Measurements from ENCODE around the gene FKBP2.
A peak's percentile ranks its signal among the peaks of the same experiment; 100 is the strongest.

The FKBP2 gene

DNA sequence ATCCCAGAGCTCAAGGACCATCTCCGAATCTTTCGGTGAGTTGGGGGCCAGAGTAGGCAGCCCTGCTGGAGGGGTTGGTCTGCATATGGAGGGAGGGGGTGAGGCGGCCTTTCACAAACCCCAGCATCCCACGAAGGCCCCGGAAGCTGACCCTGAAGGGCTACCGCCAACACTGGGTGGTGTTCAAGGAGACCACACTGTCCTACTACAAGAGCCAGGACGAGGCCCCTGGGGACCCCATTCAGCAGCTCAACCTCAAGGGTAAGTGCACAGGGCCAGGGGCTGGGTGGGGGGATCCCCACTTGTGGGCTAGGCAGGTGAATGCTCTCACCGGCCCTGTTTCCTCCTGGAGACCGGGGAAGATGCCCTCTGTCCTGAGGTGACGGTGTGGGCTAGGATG, 21.1 kb upstream of the FKBP2 start:
- no peak for DNase-seq

DNA sequence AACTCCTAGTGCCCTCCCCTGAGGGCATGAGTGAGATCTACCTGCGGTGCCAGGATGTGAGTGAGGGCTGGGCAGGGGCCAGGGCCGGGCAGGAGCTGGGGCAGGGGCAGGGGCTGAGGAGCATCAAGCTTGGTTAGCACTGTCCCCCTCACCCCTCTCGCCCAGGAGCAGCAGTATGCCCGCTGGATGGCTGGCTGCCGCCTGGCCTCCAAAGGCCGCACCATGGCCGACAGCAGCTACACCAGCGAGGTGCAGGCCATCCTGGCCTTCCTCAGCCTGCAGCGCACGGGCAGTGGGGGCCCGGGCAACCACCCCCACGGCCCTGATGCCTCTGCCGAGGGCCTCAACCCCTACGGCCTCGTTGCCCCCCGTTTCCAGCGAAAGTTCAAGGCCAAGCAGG, 20.6 kb upstream of the FKBP2 start:
- DNase-seq = no peak

DNA sequence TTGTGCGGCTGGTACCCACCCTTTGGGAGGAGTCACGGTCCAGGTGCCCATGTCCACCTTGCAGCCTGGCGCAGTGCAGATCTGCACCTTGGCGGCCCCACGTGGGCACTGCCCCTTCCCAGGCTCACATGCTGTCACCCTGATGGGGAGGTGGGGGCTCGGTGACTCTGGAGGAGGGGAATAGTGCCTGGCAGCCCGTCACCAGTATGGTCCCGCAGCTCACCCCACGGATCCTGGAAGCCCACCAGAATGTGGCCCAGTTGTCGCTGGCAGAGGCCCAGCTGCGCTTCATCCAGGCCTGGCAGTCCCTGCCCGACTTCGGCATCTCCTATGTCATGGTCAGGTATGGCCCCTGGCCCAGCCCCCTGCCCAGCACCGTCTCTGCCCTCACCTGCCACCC, 20.1 kb upstream of the FKBP2 start:
- no peak for DNase-seq

DNA sequence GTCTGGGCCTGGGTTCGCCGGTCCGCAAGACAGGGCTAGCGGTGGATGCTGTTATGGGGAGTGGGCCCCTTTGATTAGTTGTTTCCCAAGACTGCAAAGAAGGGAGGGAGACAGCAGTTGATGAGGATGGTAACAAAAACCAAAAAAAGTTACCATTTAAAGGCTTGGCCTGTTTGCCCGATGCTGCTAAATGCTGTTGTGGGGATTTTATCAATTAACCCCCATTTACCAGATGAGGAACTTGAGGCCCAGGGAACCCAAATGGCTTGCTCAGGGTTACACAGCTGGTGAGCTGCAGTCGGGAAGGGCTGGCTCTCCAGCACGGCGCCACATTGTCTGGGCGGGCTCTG, 18.3 kb upstream of the FKBP2 start:
- DNase-seq = no peak

DNA sequence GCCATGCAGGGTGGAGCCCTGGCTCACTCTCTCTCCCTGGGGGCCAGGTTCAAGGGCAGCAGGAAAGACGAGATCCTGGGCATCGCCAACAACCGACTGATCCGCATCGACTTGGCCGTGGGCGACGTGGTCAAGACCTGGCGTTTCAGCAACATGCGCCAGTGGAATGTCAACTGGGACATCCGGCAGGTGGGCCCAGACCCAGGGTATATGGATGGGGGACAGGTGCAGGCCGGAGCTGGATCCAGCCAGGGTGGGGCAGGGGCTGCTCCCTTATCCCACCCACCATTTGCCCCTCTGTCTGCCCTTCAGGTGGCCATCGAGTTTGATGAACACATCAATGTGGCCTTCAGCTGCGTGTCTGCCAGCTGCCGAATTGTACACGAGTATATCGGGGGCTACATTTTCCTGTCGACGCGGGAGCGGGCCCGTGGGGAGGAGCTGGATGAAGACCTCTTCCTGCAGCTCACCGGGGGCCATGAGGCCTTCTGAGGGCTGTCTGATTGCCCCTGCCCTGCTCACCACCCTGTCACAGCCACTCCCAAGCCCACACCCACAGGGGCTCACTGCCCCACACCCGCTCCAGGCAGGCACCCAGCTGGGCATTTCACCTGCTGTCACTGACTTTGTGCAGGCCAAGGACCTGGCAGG, 17.8 kb upstream of the FKBP2 start:
- DNase-seq = no peak

DNA sequence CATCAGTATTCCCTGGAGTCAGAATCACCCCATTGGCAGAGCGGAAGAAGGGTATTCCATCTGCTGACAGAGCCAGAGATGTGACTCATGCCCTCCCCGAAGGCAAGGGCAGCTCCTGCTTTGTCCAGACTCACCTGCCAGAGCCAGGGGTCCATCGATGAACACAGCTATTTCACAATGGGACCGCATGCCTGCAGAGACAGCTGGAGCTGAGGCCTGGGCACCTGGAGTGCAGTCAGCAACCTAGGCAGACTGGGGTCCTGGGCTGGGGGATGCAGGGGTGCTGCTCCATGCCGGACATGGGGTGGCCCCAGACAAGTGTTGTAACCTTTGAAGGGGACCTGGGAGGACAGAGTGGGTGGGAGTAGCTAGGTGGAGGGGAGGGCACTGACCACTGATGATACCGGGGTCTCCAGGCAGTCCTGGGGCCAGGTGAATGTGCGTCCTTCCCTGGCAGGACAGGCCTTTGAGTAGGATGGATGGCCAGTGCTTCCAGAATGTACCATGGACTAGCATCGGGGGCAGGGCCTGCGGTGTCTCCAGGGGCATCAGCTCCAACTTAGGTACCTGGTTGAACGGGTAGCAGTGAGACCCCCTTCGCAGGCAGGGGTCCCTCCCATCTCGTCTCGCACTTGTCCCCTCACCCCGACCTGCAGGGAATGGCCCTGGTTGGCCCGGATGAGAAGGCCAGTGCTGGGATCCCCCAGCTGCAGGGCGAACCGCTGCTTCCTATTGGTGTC, 16.6 kb upstream of the FKBP2 start:
- no peak for DNase-seq

DNA sequence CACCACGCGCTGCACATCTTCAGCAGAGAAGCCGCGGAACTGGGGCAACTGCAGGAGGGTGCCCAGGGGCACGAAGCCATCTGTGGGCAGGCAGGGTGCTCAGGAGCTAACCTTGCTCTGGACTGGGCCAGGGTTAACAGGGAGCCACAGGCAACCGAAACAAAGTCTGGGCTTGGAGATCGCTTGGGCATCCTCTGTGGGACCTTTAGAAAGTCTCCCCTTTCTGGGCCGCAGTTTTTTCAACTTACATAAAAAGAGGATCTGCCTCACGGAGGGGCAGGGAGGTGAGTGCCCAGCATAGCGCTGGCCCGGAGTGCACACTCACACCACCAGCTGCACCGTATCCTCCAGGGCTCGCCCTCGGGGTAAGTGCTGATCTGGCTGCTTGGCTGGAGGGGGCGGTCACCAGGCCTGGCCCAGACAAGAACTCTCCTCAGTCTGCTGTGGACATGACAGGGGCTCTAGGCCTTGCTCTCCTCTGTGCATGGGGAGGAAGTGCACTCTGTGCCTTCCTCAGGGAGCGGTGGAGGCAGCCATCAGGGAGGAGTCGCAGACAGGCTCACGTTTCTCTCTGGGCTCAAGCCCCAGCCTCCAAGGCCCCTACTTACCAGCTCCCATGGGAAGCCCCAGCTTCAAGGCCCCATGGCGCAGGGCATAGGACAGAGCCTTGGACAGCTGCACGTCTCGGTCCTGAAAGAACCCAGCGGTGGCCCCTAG, 15.8 kb upstream of the FKBP2 start:
- DNase-seq = no peak

DNA sequence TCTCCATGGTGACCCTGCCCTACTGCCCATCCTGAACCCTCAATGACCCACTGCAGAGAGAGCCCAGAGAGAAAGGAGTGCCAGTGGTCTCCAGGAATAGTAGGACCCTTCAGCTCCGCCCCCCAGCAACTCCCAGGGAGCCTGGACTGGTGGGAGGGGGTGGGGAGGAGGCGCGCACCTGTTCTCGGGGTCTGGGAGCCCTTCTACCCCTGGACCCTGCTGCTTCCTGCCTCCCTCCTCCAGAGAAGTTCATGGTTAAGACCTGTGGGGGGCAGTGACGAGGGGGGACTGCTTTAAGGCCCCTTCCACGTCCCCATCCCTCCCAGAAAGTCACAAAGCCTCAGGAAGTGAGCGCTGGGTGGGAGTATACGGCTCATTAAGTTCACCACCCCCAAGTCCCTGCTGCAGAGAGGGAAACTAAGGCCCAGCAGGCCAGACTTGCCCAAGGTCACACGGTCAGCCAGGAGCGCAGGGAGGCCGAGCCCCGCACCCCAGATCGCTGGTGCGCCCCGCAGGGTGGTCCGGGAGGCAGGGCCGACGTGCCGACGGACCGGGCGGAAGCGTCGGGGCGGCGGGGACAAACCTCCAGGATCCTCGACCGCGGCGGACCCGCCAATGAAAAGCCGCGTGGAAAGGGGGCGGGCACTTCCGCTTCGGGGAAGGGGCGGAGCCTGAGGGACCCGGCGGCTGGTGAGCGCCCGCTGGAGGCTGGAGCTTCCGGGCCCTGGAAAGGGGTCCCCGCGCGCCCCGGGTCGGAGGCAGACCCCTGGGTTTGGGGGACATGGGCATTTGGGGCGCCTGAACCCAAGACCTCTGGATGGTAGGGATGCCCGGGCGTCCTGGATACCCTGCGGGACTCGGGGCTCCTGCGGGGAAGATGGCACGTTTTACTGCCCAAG, 15.0 kb upstream of the FKBP2 start, which contains the start of the genes NUDT22 and TRPT1:
Gene NUDT22, plus strand, starts transcription at position 667 of the 899 bp plus-strand sequence. CDS start 379 bp downstream, outside the sequence.
Gene TRPT1, minus strand, starts transcription at position 579 of the 899 bp plus-strand sequence. Its CDS starts 326 bp downstream, at position 253.
- peak; percentile 23 for DNase-seq

DNA sequence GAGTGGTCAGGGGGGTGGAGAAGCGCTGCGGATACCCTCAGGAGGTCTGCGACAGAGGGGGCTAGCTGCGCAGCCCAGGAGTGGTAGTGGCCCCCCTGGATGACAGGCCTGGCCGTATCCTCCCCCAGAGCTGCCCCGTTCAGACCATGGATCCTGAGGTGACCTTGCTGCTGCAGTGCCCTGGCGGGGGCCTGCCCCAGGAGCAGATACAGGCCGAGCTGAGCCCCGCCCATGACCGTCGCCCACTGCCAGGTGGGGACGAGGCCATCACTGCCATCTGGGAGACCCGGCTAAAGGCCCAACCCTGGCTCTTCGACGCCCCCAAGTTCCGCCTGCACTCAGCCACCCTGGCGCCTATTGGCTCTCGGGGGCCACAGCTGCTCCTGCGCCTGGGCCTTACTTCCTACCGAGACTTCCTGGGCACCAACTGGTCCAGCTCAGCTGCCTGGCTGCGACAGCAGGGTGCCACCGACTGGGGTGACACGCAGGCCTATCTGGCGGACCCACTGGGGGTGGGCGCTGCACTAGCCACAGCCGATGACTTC, 14.3 kb upstream of the FKBP2 start:
- peak; percentile 38 for DNase-seq

DNA sequence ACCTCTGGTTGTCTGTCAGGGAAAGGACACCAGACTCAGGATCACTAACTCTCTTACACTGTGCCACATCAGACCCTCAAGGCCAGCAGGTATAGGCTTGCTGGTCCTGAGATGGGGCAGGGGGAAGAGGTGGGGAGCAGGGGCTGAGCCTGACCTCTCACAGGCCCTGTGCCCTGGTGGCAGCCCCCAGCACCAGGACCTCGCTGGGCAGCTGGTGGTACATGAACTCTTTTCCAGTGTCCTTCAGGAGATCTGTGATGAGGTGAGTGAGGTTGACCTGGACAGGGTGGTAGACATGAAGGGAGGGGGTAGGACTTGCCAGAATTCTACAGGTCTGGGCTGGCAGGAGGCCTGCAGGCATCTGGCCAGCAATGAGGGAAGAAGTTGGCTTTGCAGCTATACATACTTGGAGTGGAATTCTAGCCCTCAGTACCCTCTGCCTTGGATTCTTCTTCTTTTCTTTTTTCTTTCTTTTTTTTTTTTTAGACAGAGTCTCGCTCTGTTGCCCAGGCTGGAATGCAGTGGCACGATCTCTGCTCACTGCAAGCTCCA, 13.4 kb upstream of the FKBP2 start:
- DNase-seq = no peak

DNA sequence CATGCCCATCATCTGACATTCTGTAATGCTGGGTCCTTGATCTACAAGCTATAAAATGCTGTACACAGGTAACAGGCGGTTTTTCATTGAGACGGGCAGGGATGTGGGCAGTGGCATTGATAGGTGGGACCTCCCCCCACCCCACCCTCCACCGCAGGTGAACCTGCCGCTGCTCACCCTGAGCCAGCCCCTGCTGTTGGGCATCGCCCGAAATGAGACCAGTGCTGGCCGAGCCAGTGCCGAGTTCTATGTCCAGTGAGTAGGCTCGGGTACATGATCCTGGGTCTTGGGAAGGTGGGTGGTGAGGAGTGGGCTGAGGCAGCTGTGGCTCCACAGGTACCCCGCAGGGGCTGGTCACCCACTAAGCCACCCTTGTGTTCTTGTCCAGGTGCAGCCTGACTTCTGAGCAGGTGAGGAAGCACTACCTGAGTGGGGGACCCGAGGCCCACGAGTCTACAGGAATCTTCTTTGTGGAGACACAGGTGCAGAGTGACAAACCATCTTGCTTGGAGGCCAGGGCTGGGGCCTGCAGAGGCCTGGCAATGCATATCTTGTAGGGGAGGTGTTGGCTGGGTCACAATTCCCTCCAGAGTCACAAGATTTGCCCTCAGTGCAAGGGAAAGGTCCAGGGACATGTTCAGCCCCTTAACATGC, 11.7 kb upstream of the FKBP2 start:
- no peak for DNase-seq

DNA sequence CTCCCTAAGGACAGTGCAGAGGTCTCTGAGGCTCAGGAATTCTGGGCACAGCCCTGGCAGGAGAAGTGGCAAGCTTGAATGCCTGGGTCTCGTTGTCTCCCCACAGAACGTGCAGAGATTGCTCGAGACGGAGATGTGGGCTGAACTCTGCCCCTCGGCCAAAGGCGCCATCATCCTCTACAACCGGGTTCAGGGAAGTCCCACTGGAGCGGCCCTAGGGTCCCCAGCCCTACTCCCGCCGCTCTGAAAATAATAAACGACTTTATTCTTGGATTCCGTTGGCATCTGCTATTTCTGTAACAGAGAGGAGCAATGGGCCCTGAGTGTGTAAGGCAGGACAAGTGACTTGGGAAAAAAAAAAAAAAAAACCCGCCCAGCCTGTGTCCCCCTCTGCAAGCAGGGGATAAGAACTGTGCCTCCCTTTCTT, 11.1 kb upstream of the FKBP2 start:
- no peak for DNase-seq

DNA sequence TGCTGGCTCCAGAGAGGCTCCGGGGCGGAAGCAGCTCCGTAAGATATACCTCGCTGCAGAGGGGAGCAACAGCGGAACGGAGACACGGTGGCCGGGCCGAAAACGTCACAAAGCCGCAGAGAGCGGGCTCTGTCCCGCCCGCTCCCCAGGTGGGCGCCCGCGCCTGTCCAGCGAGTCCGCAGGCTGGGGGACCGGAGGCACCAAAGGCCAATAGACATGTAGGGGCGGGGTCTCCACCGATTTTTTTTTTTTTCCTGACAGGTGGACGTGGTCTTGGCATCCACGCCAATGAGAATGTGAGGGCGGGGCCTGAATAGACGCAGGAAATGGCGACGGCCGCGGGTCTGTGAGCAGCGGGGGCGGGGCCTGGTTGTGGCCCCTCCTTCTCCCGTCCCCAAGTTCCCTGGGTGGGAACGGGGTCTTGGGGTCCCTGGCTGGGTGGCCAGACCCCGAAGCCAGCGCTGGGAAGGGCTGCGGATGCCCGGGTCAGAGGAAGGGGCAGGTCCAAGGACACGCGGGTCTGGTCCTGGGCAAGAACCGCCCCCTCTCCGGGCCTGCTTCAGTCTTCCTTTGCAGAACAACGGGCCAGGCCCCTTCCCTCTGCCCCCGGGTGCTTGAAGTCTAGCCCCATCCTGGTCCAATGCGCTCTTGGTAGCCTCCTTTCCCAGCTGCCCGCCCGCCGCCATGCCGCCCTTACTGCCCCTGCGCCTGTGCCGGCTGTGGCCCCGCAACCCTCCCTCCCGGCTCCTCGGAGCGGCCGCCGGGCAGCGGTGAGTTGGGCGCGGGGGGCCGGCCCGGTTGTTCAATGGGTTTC, 10.5 kb upstream of the FKBP2 start, which contains the start of gene DNAJC4:
Gene DNAJC4, plus strand, starts transcription at position 378 of the 814 bp plus-strand sequence. Its CDS starts 307 bp downstream, at position 685.
- peak; percentile 86 for DNase-seq

DNA sequence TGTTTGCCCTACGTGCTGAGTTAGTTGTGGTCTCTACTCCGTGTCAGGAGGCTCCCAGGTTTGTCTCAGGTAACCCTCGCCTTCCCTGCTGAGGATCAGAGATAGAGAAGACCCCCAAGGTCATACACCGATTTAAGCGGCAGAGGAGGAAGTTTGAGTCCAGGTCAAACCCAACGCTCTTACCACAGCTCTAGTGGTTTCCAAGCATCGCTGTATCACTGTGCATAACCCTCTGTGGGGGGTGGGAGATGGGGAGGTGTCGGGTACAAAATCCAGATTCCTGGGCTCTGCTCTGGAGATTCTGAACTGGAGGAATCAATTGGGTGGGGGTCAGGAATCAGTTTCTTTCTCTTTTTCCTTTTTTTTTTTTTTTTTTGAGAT, 9.9 kb upstream of the FKBP2 start:
- no peak for DNase-seq

DNA sequence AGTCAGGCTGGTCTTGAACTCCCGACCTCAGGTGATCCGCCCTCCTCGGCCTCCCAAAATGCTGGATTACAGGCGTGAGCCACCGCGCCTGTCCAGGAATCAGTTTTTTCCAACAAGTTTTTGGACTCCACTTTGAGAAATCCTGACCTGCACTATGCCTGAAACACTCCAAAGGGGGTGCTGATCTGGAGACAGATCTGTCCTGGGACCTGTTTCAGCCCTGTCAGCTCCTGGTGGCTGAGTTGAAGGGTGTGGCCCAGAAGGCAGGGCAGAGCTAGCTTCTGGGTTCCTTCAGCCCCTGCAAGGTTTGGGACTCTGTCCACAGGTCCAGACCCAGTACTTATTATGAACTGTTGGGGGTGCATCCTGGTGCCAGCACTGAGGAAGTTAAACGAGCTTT, 9.3 kb upstream of the FKBP2 start:
- DNase-seq = no peak

DNA sequence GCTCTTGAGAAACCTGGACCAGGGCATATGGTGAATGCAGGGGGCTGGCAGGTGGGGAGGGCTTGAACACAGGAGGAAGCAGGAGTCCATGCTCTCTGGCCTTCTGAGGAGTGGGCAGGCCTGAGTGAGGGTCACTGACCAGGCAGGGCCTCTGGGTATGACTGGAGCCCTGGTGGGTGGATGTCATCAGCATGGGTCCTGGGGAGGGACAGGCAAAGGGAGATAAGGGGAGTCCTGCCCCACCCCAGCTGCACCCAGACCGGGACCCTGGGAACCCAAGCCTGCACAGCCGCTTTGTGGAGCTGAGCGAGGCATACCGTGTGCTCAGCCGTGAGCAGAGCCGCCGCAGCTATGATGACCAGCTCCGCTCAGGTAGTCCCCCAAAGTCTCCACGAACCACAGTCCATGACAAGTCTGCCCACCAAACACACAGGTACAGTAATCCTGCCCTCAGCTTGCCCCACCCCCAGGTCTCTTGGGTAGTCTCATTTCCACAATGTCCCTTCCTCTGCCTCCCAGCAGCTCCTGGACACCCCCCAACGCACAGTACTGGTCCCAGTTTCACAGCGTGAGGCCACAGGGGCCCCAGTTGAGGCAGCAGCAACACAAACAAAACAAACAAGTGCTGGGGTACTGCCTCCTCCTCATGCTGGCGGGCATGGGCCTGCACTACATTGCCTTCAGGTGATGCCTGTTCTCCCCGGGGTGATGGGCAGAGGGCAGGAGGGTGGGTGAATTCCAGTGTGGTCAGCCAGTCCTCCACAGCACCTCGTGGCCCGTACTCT, 8.5 kb upstream of the FKBP2 start:
- DNase-seq = no peak

DNA sequence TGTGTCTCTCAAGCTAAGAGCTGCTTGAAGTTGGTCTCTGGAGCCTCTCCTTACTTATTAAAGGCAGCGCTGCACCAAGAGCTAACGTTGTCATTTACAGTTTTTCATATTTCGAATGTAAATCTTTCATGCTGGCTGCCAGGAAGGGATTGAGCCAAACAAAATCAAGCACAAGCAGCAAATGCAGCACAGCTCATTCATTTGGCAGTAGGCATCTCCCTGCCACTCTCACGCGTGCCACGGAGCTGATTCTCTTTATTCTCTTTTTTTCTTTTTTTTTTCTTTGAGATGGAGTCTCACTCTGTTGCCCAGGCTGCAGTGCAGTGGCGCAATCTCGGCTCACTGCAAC, 8.0 kb upstream of the FKBP2 start:
- no peak for DNase-seq

DNA sequence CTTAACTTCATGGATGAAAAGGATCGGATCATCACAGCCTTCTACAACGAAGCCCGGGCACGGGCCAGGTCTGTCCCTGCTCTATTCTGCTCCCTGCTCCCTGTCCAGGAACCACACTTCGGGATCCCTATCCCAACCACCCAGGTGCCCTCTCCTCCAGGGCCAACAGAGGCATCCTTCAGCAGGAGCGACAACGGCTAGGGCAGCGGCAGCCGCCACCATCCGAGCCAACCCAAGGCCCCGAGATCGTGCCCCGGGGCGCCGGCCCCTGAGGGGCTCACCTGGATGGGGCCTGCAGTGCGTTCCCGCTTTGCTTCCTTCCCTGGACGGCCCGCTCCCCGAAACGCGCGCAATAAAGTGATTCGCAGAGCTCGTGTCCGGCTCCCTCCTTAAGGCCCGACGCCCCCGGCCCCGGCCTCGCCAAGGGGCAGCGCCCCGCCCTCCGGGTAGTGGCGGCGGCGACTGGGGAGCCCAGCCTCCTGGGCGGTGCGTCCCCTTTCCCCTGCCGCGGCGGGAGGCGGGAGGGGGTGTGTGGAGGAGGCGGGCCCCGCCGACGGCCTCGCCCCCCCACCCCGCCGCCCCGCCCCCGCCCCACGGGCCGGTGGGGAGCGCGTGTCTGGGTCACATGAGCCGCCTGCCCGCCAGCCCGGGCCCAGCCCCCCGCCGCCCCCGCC, 6.8 kb upstream of the FKBP2 start, which contains the start of gene VEGFB:
Gene VEGFB, plus strand, starts transcription at position 672 of the 674 bp plus-strand sequence. CDS start 250 bp downstream, outside the sequence.
- no peak for DNase-seq

All from NCI-H2029 treated with DMSO at 0.1 percent for 48 hours (cell line).